WTC11 (cell line): ENCODE results near the gene SLC10A7.

Source experiments
- FOXP1 ChIP-seq: sonication (generic); formaldehyde crosslinking; IDR thresholded peaks from 2 replicates; pipeline ENCODE4 v1.8.0; 2022; ENCODE audit warnings: missing genetic modification reagents, mild to moderate bottlenecking, moderate library complexity, borderline replicate concordance
- TF ChIP-seq, protein P1 (sequence below): fragments of 200-600 bp; IDR thresholded peaks from 2 replicates; pipeline ENCODE4 v1.8.0; 2022; ENCODE audit warnings: antibody characterized with exemption

- TF ChIP-seq FOXP1 (CRISPR knock-in tag): no peak
- TF ChIP-seq, protein P1, sequence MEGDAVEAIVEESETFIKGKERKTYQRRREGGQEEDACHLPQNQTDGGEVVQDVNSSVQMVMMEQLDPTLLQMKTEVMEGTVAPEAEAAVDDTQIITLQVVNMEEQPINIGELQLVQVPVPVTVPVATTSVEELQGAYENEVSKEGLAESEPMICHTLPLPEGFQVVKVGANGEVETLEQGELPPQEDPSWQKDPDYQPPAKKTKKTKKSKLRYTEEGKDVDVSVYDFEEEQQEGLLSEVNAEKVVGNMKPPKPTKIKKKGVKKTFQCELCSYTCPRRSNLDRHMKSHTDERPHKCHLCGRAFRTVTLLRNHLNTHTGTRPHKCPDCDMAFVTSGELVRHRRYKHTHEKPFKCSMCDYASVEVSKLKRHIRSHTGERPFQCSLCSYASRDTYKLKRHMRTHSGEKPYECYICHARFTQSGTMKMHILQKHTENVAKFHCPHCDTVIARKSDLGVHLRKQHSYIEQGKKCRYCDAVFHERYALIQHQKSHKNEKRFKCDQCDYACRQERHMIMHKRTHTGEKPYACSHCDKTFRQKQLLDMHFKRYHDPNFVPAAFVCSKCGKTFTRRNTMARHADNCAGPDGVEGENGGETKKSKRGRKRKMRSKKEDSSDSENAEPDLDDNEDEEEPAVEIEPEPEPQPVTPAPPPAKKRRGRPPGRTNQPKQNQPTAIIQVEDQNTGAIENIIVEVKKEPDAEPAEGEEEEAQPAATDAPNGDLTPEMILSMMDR: no peak
Measured at GRCh38 chr4:146243883-146244277, 277.9 kb downstream of the SLC10A7 start.
